HG02973 (cell line): Measurements from ENCODE around the gene PDZD2.
"Not testable (repeated sequence)": the region's sequence is repeated elsewhere in the genome, so short reads cannot be mapped to it uniquely, and the experiment has no call there.

Source experiments
- ATAC-seq: cut with Tn5 transposase; IDR thresholded peaks from one replicate; pipeline ENCODE4 v1.9.1; 2021; ENCODE audit warnings: moderate library complexity; ENCODE audit not compliant: unreplicated experiment

PDZD2 gene

GRCh38 chr5:31731710-31732301, 92.9 kb downstream of the PDZD2 start:
- ATAC-seq: no peak

GRCh38 chr5:31732821-31733220, 93.9 kb downstream of the PDZD2 start:
- ATAC-seq: not testable (repeated sequence)

- no peak for ATAC-seq
Measured at GRCh38 chr5:31733371-31733770, 94.4 kb downstream of the PDZD2 start.

- no peak for ATAC-seq
Measured at GRCh38 chr5:31736127-31736526, 97.2 kb downstream of the PDZD2 start.

- no peak for ATAC-seq
Measured at GRCh38 chr5:31738199-31738598, 99.3 kb downstream of the PDZD2 start.

GRCh38 chr5:31741496-31741895, 102.6 kb downstream of the PDZD2 start:
- ATAC-seq: no peak

GRCh38 chr5:31743678-31744077, 104.7 kb downstream of the PDZD2 start:
- ATAC-seq: no peak

- no peak for ATAC-seq
Measured at GRCh38 chr5:31748458-31749172, 109.7 kb downstream of the PDZD2 start.

GRCh38 chr5:31750215-31750614, 111.3 kb downstream of the PDZD2 start:
- no peak for ATAC-seq

- no peak for ATAC-seq
Measured at GRCh38 chr5:31751610-31752009, 112.7 kb downstream of the PDZD2 start.

GRCh38 chr5:31753700-31754357, 114.9 kb downstream of the PDZD2 start:
- no peak for ATAC-seq

- ATAC-seq: no peak
Measured at GRCh38 chr5:31754358-31754704, 115.4 kb downstream of the PDZD2 start.

GRCh38 chr5:31754741-31755675, 116.1 kb downstream of the PDZD2 start:
- ATAC-seq: no peak

- ATAC-seq: no peak
Measured at GRCh38 chr5:31755676-31756230, 116.8 kb downstream of the PDZD2 start.

- ATAC-seq: no peak
Measured at GRCh38 chr5:31757806-31758205, 118.9 kb downstream of the PDZD2 start.

GRCh38 chr5:31758803-31759425, 120.0 kb downstream of the PDZD2 start:
- no peak for ATAC-seq

GRCh38 chr5:31759925-31760324, 121.0 kb downstream of the PDZD2 start:
- ATAC-seq: no peak

- ATAC-seq: no peak
Measured at GRCh38 chr5:31761877-31762276, 122.9 kb downstream of the PDZD2 start.

GRCh38 chr5:31763424-31763823, 124.5 kb downstream of the PDZD2 start:
- no peak for ATAC-seq

GRCh38 chr5:31764687-31765086, 125.8 kb downstream of the PDZD2 start:
- not testable (repeated sequence) for ATAC-seq
